Right ventricle myocardium superior (tissue), 1 donor: ENCODE results near the gene FAM200C. TPM values are rescaled to one million over a fixed set of nuclear protein-coding genes. Genes with fewer than 3 reads are reported as not detected.

Source experiments
- ATAC-seq: fragments of 200-7000 bp; cut with Tn5 transposase; one replicate; pipeline ENCODE4 v1.9.1; 2020; ENCODE audit warnings: mild to moderate bottlenecking; ENCODE audit not compliant: poor library complexity
- DNase-seq: peaks from one replicate; pipeline ENCODE4 v3.0.0-alpha.2; 2020
- intact Hi-C: fragments of 100-400 bp; cut with DNase I; formaldehyde crosslinking; loops from one replicate; pipeline ENCODE4 v1.11.2; 2022
- total RNA-seq: library from RNA; stranded (reverse); fragmentation: NEBNext Ultra II Directional; extraction: Animal tissue kit (Norgen Biotek cat#: 25700); gene quantifications from one replicate; pipeline ENCODE4 v1.2.1, GENCODE V29; 2021
- donor health status: DM: no; HTN: yes; CAD: no; lungs with severe emphysema.

FAM200C gene
- total RNA-seq, 1 donor from 2014 or later, result 3.8 TPM

GRCh38 chr5:160375166-160375565 lies 24.7 kb downstream of the FAM200C start:
- intact Hi-C loops, result no loop called here

GRCh38 chr5:160371294-160371693 lies 28.6 kb downstream of the FAM200C start:
- DNase-seq (no peak), ATAC-seq (no peak)
- intact Hi-C loops, result no loop called here

More at GRCh38 chr5:160375166-160375565, 24.7 kb downstream of the FAM200C start:
- ATAC-seq (no peak), DNase-seq (no peak)

GRCh38 chr5:160370713-160371034 lies 29.2 kb downstream of the FAM200C start:
- ATAC-seq (no peak), DNase-seq (no peak)
- intact Hi-C loops, result no loop called here

- ATAC-seq, result peak; percentile 92
- intact Hi-C loops, result no loop called here
- peak; percentile 76 for DNase-seq
Observed at GRCh38 chr5:160369990-160370712, 29.7 kb downstream of the FAM200C start, which contains the start of gene C1QTNF2. Gene C1QTNF2, minus strand, starts transcription at chr5:160370626. Its CDS starts 15,615 bp downstream, at chr5:160355011.

- DNase-seq (no peak), ATAC-seq (no peak)
- intact Hi-C loops, result no loop called here
Observed at GRCh38 chr5:160367885-160368284, 32.0 kb downstream of the FAM200C start.

GRCh38 chr5:160367261-160367660 lies 32.6 kb downstream of the FAM200C start:
- ATAC-seq (no peak), DNase-seq (no peak)
- intact Hi-C loops, result no loop called here

GRCh38 chr5:160366230-160366629 lies 33.6 kb downstream of the FAM200C start:
- intact Hi-C loops, result no loop called here
- no peak for DNase-seq
- no peak for ATAC-seq

- intact Hi-C loops, result no loop called here
- peak; percentile 13 for ATAC-seq
- no peak for DNase-seq
Observed at GRCh38 chr5:160363660-160364395, 36.0 kb downstream of the FAM200C start.

GRCh38 chr5:160363211-160363610 lies 36.6 kb downstream of the FAM200C start:
- DNase-seq, result no peak
- intact Hi-C loops, result no loop called here
- peak; percentile 46 for ATAC-seq

GRCh38 chr5:160361624-160362228 lies 38.1 kb downstream of the FAM200C start:
- DNase-seq (no peak), ATAC-seq (no peak)
- intact Hi-C loops, result no loop called here

GRCh38 chr5:160360310-160360709 lies 39.5 kb downstream of the FAM200C start:
- intact Hi-C loops, result no loop called here
- no peak for DNase-seq
- ATAC-seq, result no peak

GRCh38 chr5:160359816-160360215 lies 40.0 kb downstream of the FAM200C start:
- DNase-seq (no peak), ATAC-seq (no peak)
- intact Hi-C loops, result no loop called here

GRCh38 chr5:160359242-160359641 lies 40.6 kb downstream of the FAM200C start:
- intact Hi-C loops, result no loop called here
- ATAC-seq (no peak), DNase-seq (no peak)

GRCh38 chr5:160357861-160358411 lies 41.9 kb downstream of the FAM200C start:
- intact Hi-C loops, result no loop called here
- ATAC-seq (peak; percentile 85), DNase-seq (peak; percentile 52)

GRCh38 chr5:160357394-160357793 lies 42.5 kb downstream of the FAM200C start:
- peak; percentile 18 for ATAC-seq
- intact Hi-C loops, result no loop called here
- DNase-seq, result no peak

GRCh38 chr5:160356550-160357347 lies 43.1 kb downstream of the FAM200C start:
- ATAC-seq (no peak), DNase-seq (no peak)
- intact Hi-C loops, result no loop called here

GRCh38 chr5:160354666-160355065 lies 45.2 kb downstream of the FAM200C start:
- intact Hi-C loops, result no loop called here
- DNase-seq, result no peak
- ATAC-seq, result no peak

- DNase-seq (peak; percentile 66), ATAC-seq (peak; percentile 63)
- intact Hi-C loops, result no loop called here
Observed at GRCh38 chr5:160353379-160353778, 46.5 kb downstream of the FAM200C start.

GRCh38 chr5:160352308-160352707 lies 47.5 kb downstream of the FAM200C start:
- ATAC-seq, result no peak
- no peak for DNase-seq
- intact Hi-C loops, result no loop called here
